ENCODE measurements around the gene SRRD.

GRCh38 chr22:26541167-26541819, 57.6 kb downstream of the SRRD start:
- TF ChIP-seq POLR2A (IDR thresholded peaks at IDR 0.05) (no peak), POLR2AphosphoS5 (IDR thresholded peaks at IDR 0.05) (no peak)
- TF ChIP-seq, protein P1, sequence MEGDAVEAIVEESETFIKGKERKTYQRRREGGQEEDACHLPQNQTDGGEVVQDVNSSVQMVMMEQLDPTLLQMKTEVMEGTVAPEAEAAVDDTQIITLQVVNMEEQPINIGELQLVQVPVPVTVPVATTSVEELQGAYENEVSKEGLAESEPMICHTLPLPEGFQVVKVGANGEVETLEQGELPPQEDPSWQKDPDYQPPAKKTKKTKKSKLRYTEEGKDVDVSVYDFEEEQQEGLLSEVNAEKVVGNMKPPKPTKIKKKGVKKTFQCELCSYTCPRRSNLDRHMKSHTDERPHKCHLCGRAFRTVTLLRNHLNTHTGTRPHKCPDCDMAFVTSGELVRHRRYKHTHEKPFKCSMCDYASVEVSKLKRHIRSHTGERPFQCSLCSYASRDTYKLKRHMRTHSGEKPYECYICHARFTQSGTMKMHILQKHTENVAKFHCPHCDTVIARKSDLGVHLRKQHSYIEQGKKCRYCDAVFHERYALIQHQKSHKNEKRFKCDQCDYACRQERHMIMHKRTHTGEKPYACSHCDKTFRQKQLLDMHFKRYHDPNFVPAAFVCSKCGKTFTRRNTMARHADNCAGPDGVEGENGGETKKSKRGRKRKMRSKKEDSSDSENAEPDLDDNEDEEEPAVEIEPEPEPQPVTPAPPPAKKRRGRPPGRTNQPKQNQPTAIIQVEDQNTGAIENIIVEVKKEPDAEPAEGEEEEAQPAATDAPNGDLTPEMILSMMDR (IDR thresholded peaks at IDR 0.05), result no peak

Data from breast epithelium (tissue), 3 donors.